ENCODE measurements around the gene ICE2.

GRCh38 chr15:60476713-60477112 is 2.2 kb downstream of the ICE2 start:
- TF ChIP-seq EZH2 (IDR thresholded peaks at IDR 0.05; ENCODE audit: borderline replicate concordance, low read depth, low read length, poor library complexity, severe bottlenecking) (no peak), CTCF (conservative IDR thresholded peaks at IDR 0.05; ENCODE audit: low read depth, low read length) (no peak)
